ENCODE measurements around the gene GMFB.
"Not testable (repeated sequence)": the region's sequence is repeated elsewhere in the genome, so short reads cannot be mapped to it uniquely, and the experiment has no call there.

Gene GMFB

GRCh38 chr14:54475911-54476310 lies 12.9 kb downstream of the GMFB start:
- Histone ChIP-seq H3K27ac (ENCODE audit: low read length) (no peak overlapping the region), H3K9me3 (ENCODE audit: control insufficient read depth, low read depth, low read length) (no peaks in the 10 kb centered on the region), H3K27me3 (ENCODE audit: control insufficient read depth, insufficient read depth, low read length) (no peaks in the 10 kb centered on the region), H3K9ac (ENCODE audit: low read length) (no peak overlapping the region), H3K36me3 (ENCODE audit: control insufficient read depth, low read depth, low read length) (peaks cover 31% of the 10 kb centered on the region), H3K4me3 (ENCODE audit: low read length) (no peak overlapping the region), H3K4me1 (ENCODE audit: control insufficient read depth, low read depth, low read length) (no peaks in the 10 kb centered on the region)

DNA sequence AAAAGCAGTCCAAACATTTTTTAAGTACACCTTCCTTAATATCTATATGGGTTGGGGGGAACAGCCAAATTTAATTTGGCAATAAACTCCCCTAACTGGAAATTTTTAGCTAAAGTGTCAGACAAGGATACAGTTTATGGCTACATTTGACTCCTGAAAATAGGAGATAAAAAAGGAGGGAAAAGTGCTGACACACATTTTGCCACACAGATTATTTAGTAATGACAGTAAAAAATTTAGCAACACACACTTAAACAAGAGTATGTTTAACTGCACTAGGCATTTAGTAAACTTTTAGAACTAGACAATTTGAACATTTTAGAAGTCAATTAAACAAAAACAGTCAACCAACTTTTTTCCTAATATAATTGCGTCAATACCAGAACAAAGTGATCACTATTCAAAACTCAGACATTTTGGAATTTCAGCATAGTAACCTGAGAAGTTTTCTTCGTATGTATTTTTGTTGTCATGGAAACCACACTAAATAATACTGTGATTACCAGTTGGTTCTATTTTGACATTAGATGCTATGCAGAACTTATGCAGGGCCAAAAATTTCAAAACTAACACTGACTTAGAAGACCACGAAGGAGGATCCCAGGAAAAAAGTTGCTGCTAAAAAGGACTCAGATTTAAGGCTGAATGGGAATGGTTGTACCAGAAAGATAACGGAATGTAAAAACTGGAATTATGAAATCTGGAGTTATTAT lies 13.4 kb downstream of the GMFB start:
- Histone ChIP-seq H3K27ac (ENCODE audit: low read length) (no peak overlapping the region), H3K4me1 (ENCODE audit: control insufficient read depth, low read depth, low read length) (no peaks in the 10 kb centered on the region), H3K9me3 (ENCODE audit: control insufficient read depth, low read depth, low read length) (no peaks in the 10 kb centered on the region), H3K9ac (ENCODE audit: low read length) (no peak overlapping the region), H3K4me3 (ENCODE audit: low read length) (no peak overlapping the region), H3K36me3 (ENCODE audit: control insufficient read depth, low read depth, low read length) (peaks cover 26% of the 10 kb centered on the region), H3K27me3 (ENCODE audit: control insufficient read depth, insufficient read depth, low read length) (no peaks in the 10 kb centered on the region)

DNA sequence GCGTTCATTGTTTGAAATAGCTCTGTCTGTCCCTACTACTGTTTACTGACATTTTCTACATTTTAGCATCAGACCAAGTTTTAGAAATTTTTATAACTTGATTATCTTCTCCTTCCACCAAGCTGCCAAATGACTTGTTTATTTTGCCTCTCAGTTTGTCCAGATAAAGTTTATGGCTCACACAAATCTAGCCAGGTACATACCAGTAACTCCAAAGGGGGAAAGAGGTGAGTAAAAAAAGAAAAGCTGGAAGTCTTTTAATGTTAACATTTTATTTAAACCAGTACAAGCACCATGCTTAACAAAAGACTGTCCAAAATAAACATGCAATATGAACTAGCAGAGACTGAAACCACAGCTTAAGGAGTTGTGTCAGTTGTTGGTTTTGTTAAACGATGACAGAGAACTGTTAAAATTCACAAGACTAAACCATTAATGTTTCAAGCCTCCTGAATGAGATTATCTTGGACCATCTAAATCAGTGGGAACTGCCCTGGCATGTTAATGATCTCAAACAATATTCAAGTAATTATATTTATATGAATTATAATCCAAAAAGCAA lies 14.5 kb downstream of the GMFB start:
- H3K4me1 ChIP-seq (ENCODE audit: control insufficient read depth, low read depth, low read length): no peaks in the 10 kb centered on the region

DNA sequence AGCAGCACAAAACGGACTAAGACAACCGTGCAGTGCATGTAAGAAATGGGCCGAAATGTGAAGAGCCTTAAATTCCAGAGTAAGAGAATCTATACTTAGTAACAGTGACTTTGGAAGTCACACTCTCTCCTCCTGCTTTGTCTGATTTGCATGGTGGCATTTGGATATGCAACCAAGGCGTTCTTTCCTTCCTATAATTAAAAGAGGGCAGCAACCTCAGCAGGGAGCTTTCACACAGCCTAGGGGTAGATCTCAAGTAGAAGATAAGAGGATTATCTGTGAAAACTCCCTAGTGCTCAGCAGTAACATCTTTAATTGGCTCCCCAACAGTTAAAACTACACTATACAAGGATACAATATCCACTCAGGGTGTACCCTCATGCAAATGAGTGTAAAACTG lies 16.5 kb downstream of the GMFB start:
- no peak overlapping the region for H3K4me3 ChIP-seq (ENCODE audit: low read length)
- H3K9ac ChIP-seq (ENCODE audit: low read length): no peak overlapping the region
- H3K27me3 ChIP-seq (ENCODE audit: control insufficient read depth, insufficient read depth, low read length): no peaks in the 10 kb centered on the region
- H3K4me1 ChIP-seq (ENCODE audit: control insufficient read depth, low read depth, low read length): no peaks in the 10 kb centered on the region
- peaks cover 5% of the 10 kb centered on the region for H3K36me3 ChIP-seq (ENCODE audit: control insufficient read depth, low read depth, low read length)
- no peak overlapping the region for H3K27ac ChIP-seq (ENCODE audit: low read length)
- no peaks in the 10 kb centered on the region for H3K9me3 ChIP-seq (ENCODE audit: control insufficient read depth, low read depth, low read length)

More for the DNA sequence above, 14.5 kb downstream of the GMFB start:
- Histone ChIP-seq H3K9ac (ENCODE audit: low read length) (no peak overlapping the region), H3K27ac (ENCODE audit: low read length) (no peak overlapping the region), H3K36me3 (ENCODE audit: control insufficient read depth, low read depth, low read length) (peaks cover 18% of the 10 kb centered on the region), H3K4me3 (ENCODE audit: low read length) (no peak overlapping the region), H3K27me3 (ENCODE audit: control insufficient read depth, insufficient read depth, low read length) (no peaks in the 10 kb centered on the region), H3K9me3 (ENCODE audit: control insufficient read depth, low read depth, low read length) (no peaks in the 10 kb centered on the region)

- Histone ChIP-seq H3K27ac (ENCODE audit: low read length) (no peak overlapping the region), H3K27me3 (ENCODE audit: control insufficient read depth, insufficient read depth, low read length) (no peaks in the 10 kb centered on the region), H3K9me3 (ENCODE audit: control insufficient read depth, low read depth, low read length) (no peaks in the 10 kb centered on the region), H3K4me1 (ENCODE audit: control insufficient read depth, low read depth, low read length) (no peaks in the 10 kb centered on the region), H3K4me3 (ENCODE audit: low read length) (no peak overlapping the region), H3K9ac (ENCODE audit: low read length) (no peak overlapping the region), H3K36me3 (ENCODE audit: control insufficient read depth, low read depth, low read length) (peaks cover 2% of the 10 kb centered on the region)
These were observed 17.1 kb downstream of the GMFB start for GRCh38 chr14:54471641-54472040.

DNA sequence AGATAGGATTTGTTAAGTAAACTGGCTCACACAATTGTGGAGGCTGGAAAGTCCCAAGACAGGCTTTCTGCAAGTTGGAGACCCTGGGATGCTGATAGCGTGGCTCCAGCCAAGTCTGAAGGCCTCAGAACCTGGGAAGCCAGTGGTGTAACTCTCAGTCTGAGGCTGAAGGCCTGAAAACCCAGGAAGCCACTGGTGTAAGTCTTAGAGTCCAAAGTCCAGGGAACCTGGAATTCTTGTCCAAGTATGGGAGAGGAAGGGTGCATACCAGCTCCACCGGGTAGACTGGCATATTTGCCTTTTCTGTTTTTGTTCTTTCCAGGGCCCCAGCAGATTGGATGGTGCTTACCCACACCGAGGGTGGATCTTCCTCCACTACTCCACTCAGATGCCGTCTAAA lies 18.1 kb downstream of the GMFB start:
- Histone ChIP-seq H3K4me1 (ENCODE audit: control insufficient read depth, low read depth, low read length) (no peaks in the 10 kb centered on the region), H3K9ac (ENCODE audit: low read length) (no peak overlapping the region), H3K27ac (ENCODE audit: low read length) (no peak overlapping the region), H3K9me3 (ENCODE audit: control insufficient read depth, low read depth, low read length) (no peaks in the 10 kb centered on the region), H3K36me3 (ENCODE audit: control insufficient read depth, low read depth, low read length) (no peaks in the 10 kb centered on the region), H3K4me3 (ENCODE audit: low read length) (no peak overlapping the region), H3K27me3 (ENCODE audit: control insufficient read depth, insufficient read depth, low read length) (no peaks in the 10 kb centered on the region)

- Histone ChIP-seq H3K4me3 (ENCODE audit: low read length) (no peak overlapping the region), H3K9me3 (ENCODE audit: control insufficient read depth, low read depth, low read length) (no peaks in the 10 kb centered on the region), H3K4me1 (ENCODE audit: control insufficient read depth, low read depth, low read length) (no peaks in the 10 kb centered on the region), H3K27me3 (ENCODE audit: control insufficient read depth, insufficient read depth, low read length) (no peaks in the 10 kb centered on the region), H3K36me3 (ENCODE audit: control insufficient read depth, low read depth, low read length) (no peaks in the 10 kb centered on the region), H3K27ac (ENCODE audit: low read length) (no peak overlapping the region), H3K9ac (ENCODE audit: low read length) (no peak overlapping the region)
These were observed 21.5 kb downstream of the GMFB start for GRCh38 chr14:54467280-54467679.

- H3K9me3 ChIP-seq (ENCODE audit: control insufficient read depth, low read depth, low read length): no peaks in the 10 kb centered on the region
- H3K36me3 ChIP-seq (ENCODE audit: control insufficient read depth, low read depth, low read length): no peaks in the 10 kb centered on the region
- H3K4me1 ChIP-seq (ENCODE audit: control insufficient read depth, low read depth, low read length): no peaks in the 10 kb centered on the region
- H3K27me3 ChIP-seq (ENCODE audit: control insufficient read depth, insufficient read depth, low read length): no peaks in the 10 kb centered on the region
- no peak overlapping the region for H3K27ac ChIP-seq (ENCODE audit: low read length)
- H3K4me3 ChIP-seq (ENCODE audit: low read length): no peak overlapping the region
- no peak overlapping the region for H3K9ac ChIP-seq (ENCODE audit: low read length)
These were observed 23.1 kb downstream of the GMFB start for GRCh38 chr14:54465654-54466053.

- no peaks in the 10 kb centered on the region for H3K9me3 ChIP-seq (ENCODE audit: control insufficient read depth, low read depth, low read length)
- no peaks in the 10 kb centered on the region for H3K36me3 ChIP-seq (ENCODE audit: control insufficient read depth, low read depth, low read length)
- no peak overlapping the region for H3K27ac ChIP-seq (ENCODE audit: low read length)
- H3K9ac ChIP-seq (ENCODE audit: low read length): no peak overlapping the region
- H3K4me3 ChIP-seq (ENCODE audit: low read length): no peak overlapping the region
- H3K27me3 ChIP-seq (ENCODE audit: control insufficient read depth, insufficient read depth, low read length): no peaks in the 10 kb centered on the region
- H3K4me1 ChIP-seq (ENCODE audit: control insufficient read depth, low read depth, low read length): no peaks in the 10 kb centered on the region
These were observed 26.7 kb downstream of the GMFB start for GRCh38 chr14:54462048-54462447.

DNA sequence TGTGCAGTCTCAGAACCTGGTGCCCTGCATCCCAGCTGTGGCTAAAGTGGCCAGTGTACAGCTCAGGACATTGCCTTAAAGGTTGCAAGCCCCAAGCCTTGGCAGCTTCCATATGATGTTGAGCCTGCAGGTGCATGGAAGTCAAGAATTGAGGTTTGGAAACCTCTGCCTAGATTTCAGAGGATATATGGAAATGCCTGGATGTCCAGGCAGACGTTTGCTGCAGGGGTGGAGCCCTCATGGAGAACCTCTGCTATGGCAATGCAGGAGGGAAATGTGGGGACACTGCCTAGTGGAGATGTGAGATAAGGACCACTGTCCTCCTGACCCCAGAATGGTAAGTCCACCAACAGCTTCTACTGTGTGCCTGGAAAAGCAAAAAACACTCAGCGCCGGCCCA lies 29.7 kb downstream of the GMFB start:
- Histone ChIP-seq H3K27ac (ENCODE audit: low read length) (no peak overlapping the region), H3K9me3 (ENCODE audit: control insufficient read depth, low read depth, low read length) (no peaks in the 10 kb centered on the region), H3K9ac (ENCODE audit: low read length) (no peak overlapping the region), H3K4me1 (ENCODE audit: control insufficient read depth, low read depth, low read length) (no peaks in the 10 kb centered on the region), H3K36me3 (ENCODE audit: control insufficient read depth, low read depth, low read length) (no peaks in the 10 kb centered on the region), H3K27me3 (ENCODE audit: control insufficient read depth, insufficient read depth, low read length) (no peaks in the 10 kb centered on the region), H3K4me3 (ENCODE audit: low read length) (no peak overlapping the region)

DNA sequence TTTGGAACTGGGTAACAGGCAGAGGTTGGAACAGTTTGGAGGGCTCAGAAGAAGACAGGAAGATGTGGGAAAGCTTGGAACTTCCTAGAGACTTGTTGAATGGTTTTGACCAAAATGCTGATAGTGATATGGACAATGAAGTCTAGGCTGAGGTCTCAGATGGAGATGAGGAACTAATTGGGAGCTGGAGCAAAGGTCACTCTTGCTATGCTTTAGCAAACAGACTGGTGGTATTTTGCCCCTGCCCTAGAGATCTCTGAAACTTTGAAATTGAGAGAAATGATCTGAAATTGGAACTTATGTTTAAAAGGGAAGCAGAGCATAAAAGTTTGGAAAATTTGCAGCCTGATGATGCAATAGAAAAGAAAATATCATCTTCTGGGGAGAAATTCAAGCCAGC lies 30.2 kb downstream of the GMFB start:
- H3K4me1 ChIP-seq (ENCODE audit: control insufficient read depth, low read depth, low read length); H3K27ac ChIP-seq (ENCODE audit: low read length); H3K36me3 ChIP-seq (ENCODE audit: control insufficient read depth, low read depth, low read length); H3K27me3 ChIP-seq (ENCODE audit: control insufficient read depth, insufficient read depth, low read length); H3K9me3 ChIP-seq (ENCODE audit: control insufficient read depth, low read depth, low read length); H3K4me3 ChIP-seq (ENCODE audit: low read length); H3K9ac ChIP-seq (ENCODE audit: low read length): not testable (repeated sequence)

DNA sequence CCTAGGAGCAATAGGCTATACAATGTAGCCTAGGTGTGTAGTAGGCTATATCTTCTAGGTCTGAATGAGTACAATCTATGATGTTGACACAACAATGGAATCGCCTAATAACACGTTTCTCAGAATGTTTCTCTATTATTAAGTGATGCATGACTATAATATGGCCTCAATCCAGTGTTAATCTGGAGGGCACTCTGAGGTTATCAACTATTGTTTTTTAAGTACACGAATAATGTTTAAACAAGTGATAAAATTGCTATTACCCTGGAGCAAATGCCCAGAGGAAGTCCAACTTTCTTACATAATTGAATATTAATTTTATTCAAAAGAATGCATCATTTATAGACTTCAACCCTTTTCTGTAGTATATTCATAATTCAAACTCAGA lies 31.2 kb downstream of the GMFB start:
- Histone ChIP-seq H3K9me3 (ENCODE audit: control insufficient read depth, low read depth, low read length) (no peaks in the 10 kb centered on the region), H3K27me3 (ENCODE audit: control insufficient read depth, insufficient read depth, low read length) (no peaks in the 10 kb centered on the region), H3K9ac (ENCODE audit: low read length) (no peak overlapping the region), H3K36me3 (ENCODE audit: control insufficient read depth, low read depth, low read length) (no peaks in the 10 kb centered on the region), H3K4me1 (ENCODE audit: control insufficient read depth, low read depth, low read length) (no peaks in the 10 kb centered on the region), H3K27ac (ENCODE audit: low read length) (no peak overlapping the region), H3K4me3 (ENCODE audit: low read length) (no peak overlapping the region)

All from iPS-18a (cell line).